Activated CD8-positive, alpha-beta T cell treated with anti-CD3 and anti-CD28 coated beads for 36 hours (primary cell): ENCODE measurements around the gene PPFIBP1. TPM values are rescaled to one million over a fixed set of nuclear protein-coding genes. Genes with fewer than 3 reads are reported as not detected.
A peak's percentile ranks its signal among the peaks of the same experiment; 100 is the strongest.

Source experiments
- ATAC-seq: fragments of 200-7000 bp; cut with Tn5 transposase; one replicate; pipeline ENCODE4 v1.10.0; 2021; ENCODE audit warnings: mild to moderate bottlenecking, moderate library complexity
- CTCF ChIA-PET: fragments of 350-600 bp; sonication (Branson Sonifier 250); formaldehyde crosslinking; loops from one replicate; lab custom pipeline; 2021; ENCODE audit warnings: antibody characterized with exemption; lab: Charles Lee
- POLR2A ChIA-PET: fragments of 350-600 bp; sonication (Branson Sonifier 250); formaldehyde crosslinking; loops from one replicate; lab custom pipeline; 2021; ENCODE audit warnings: antibody characterized with exemption; lab: Charles Lee
- DNase-seq: peaks from one replicate; pipeline ENCODE4 v3.0.0-alpha.2; 2020
- H3K27ac Mint-ChIP-seq: one replicate; pipeline ENCODE4 v1.8.0; 2021; ENCODE audit warnings: mild to moderate bottlenecking, mixed read lengths
- H3K27me3 Mint-ChIP-seq: one replicate; pipeline ENCODE4 v1.8.0; 2021; ENCODE audit warnings: mixed read lengths
- H3K36me3 Mint-ChIP-seq: one replicate; pipeline ENCODE4 v1.8.0; 2021; ENCODE audit warnings: low read depth, mixed read lengths
- H3K4me1 Mint-ChIP-seq: one replicate; pipeline ENCODE4 v1.8.0; 2021; ENCODE audit warnings: low read depth, mixed read lengths
- H3K4me3 Mint-ChIP-seq: one replicate; pipeline ENCODE4 v1.8.0; 2021; ENCODE audit warnings: mild to moderate bottlenecking, moderate library complexity, mixed read lengths
- H3K9me3 Mint-ChIP-seq: one replicate; pipeline ENCODE4 v1.8.0; 2021; ENCODE audit warnings: mixed read lengths
- CTCF ChIP-seq: fragments of 200-600 bp; IDR thresholded peaks from one replicate; pipeline ENCODE4 v1.8.0; 2022; ENCODE audit warnings: antibody characterized with exemption, mild to moderate bottlenecking
- intact Hi-C: fragments of 100-400 bp; cut with micrococcal nuclease; formaldehyde crosslinking; loops from one replicate; pipeline ENCODE4 v1.10.0; 2022
- total RNA-seq, 2 experiments: library from RNA; stranded (reverse); gene quantifications; one replicate each; pipeline ENCODE4 v1.2.3, GENCODE V29; 2021

PPFIBP1 gene
- total RNA-seq, 2 experiments from 2014 or later, result 6.6 to 8.8 TPM

DNA sequence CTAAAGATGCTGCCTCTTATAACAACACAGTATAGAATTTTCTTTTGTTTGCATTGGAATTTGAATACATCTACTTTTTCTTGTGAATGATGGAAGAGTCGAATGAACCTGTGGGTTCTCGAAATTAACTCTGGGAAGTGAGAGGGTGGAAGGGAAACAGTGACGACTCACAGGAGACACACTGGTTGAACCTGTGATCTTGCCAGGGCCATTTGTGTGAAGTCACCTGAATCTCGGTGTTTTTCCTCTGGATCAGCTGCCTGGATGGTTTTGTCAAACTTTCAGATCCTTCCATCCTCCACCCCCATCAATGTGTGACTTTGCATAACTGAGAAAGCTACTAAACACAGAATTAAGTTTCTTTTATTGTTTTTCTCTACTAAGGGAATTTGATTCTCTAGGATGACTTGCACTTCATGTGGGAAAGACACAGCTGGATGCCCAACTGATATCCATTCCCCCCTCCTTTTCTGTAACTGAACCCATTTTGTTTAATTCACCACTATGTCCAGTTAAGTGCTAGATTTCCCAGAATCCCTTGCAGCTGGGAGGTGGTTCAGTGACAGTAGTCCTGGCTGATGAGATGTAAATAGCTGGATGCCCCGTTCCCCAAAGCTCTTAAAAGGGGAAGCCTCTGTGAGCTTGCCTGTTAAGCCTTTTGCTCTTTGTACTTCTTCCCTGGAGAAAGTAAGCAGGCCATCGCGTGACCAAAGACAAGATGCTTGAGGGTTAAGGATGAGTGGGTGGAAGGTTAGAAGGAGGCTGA lies 6.3 kb downstream of the PPFIBP1 start:
- intact Hi-C loops, result loop anchor here (5.0 kb wide), 1 partner anchor 68 kb away; no protein-coding TSS in a partner anchor
- no peak for ATAC-seq
- H3K4me3 Mint-ChIP-seq, result no peak overlapping the region
- peaks cover 8% of the 10 kb centered on the region for H3K27me3 Mint-ChIP-seq
- no peak for DNase-seq
- POLR2A ChIA-PET, result interaction anchor here (0.6 kb wide), 1 partner anchor 35 kb away, joined by 3 read pairs; no protein-coding TSS in a partner anchor
- peaks cover 25% of the 10 kb centered on the region for H3K4me1 Mint-ChIP-seq
- no peaks in the 10 kb centered on the region for H3K36me3 Mint-ChIP-seq
- no peaks in the 10 kb centered on the region for H3K9me3 Mint-ChIP-seq
- CTCF ChIA-PET, result interaction anchor here (1.0 to 1.8 kb wide), 4 partner anchors 11 to 106 kb away, joined by 3 to 8 read pairs (median 4); no protein-coding TSS in a partner anchor
- H3K27ac Mint-ChIP-seq, result no peak overlapping the region
- no peak for TF ChIP-seq CTCF

DNA sequence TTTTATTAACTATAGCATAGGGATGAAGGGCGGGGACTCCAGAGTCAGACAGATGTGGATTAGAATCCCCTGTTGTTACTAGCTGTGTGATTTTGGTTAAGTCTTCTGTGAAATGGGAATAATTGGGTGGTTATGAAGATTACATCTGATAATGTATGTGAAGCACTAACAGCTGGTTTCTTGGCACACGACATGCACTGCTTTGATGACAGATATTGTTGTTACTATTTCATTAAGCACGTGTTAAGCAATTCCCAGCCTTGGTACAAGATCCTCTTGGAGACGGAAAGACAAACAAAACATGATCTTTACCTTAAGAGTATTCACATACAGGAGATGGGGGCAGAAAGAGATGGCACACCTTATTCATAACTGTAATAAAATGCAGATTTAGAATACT lies 7.9 kb downstream of the PPFIBP1 start:
- peaks cover 33% of the 10 kb centered on the region for H3K4me1 Mint-ChIP-seq
- no peak for DNase-seq
- no peak for TF ChIP-seq CTCF
- ChIA-PET CTCF (interaction anchor here (0.5 to 0.6 kb wide), 2 partner anchors 100 to 166 kb away, joined by 4 to 5 read pairs; no protein-coding TSS in a partner anchor), POLR2A (interaction anchor here (1.2 to 1.4 kb wide), 2 partner anchors 10 to 15 kb away, joined by 3 read pairs; no protein-coding TSS in a partner anchor)
- intact Hi-C loops, result loop anchor here (5.0 kb wide), 1 partner anchor 70 kb away; no protein-coding TSS in a partner anchor
- H3K27me3 Mint-ChIP-seq, result peaks cover 2% of the 10 kb centered on the region
- H3K36me3 Mint-ChIP-seq, result no peaks in the 10 kb centered on the region
- no peaks in the 10 kb centered on the region for H3K9me3 Mint-ChIP-seq
- no peak for ATAC-seq
- no peak overlapping the region for H3K4me3 Mint-ChIP-seq
- H3K27ac Mint-ChIP-seq, result no peak overlapping the region

DNA sequence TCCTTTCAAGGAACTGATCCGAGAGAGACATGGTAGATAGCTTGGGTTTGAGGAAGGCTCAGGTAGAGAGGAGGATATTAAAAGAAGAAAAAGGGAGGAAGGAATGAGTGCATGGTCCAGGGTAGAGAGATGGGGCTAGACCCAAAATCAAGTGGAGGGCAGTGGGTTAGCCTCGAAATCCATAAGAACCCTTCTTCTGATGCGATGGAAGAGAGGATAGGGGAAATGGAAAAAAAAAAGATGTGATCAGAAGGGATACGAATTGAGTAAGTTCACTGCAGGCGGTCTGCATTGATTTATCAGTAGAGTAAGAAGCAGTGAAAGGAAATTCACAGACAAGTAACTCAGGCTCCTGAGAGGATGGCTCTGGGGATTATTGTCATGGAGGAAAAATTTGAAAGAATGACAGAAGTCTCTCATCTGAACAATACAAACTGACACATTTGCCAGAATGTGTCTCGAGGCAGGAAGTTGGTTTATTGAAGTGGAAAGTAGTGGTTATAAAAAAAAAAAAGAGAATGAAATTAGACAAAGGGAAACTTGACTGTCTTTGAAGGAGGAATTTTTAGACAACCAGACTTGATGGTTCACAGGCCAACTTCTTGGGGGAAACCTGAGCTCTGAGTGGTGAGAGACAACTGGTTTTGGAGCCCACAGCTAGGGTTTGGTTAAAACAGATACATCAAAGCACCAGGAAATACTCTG lies 10.2 kb downstream of the PPFIBP1 start:
- H3K27ac Mint-ChIP-seq, result peak overlapping the region; percentile 51
- H3K27me3 Mint-ChIP-seq, result no peaks in the 10 kb centered on the region

GRCh38 chr12:27534765-27535161 lies 10.8 kb downstream of the PPFIBP1 start:
- Mint-ChIP-seq H3K27me3 (no peaks in the 10 kb centered on the region), H3K27ac (peak overlapping the region; percentile 51), H3K36me3 (no peaks in the 10 kb centered on the region), H3K4me1 (peaks cover 33% of the 10 kb centered on the region), H3K9me3 (no peaks in the 10 kb centered on the region), H3K4me3 (no peak overlapping the region)
- DNase-seq (peak; percentile 16), ATAC-seq (peak; percentile 76)
- intact Hi-C loops, result loop anchor here (2.0 to 5.0 kb wide), 2 partner anchors 14 to 72 kb away; no protein-coding TSS in a partner anchor
- CTCF ChIA-PET, result interaction anchor here (1.0 to 1.4 kb wide), 2 partner anchors 10 to 100 kb away, joined by 3 read pairs; partner anchors contain the start of gene PPFIBP1
- POLR2A ChIA-PET, result interaction anchor here (1.1 kb wide), 1 partner anchor 12 kb away, joined by 4 read pairs; no protein-coding TSS in a partner anchor
- no peak for TF ChIP-seq CTCF

More for the DNA sequence above, 10.2 kb downstream of the PPFIBP1 start:
- Mint-ChIP-seq H3K36me3 (no peaks in the 10 kb centered on the region), H3K9me3 (no peaks in the 10 kb centered on the region), H3K4me3 (peak overlapping the region; percentile 2), H3K4me1 (peaks cover 33% of the 10 kb centered on the region)
- CTCF ChIA-PET, result interaction anchor here (1.0 to 1.4 kb wide), 2 partner anchors 10 to 100 kb away, joined by 3 read pairs; partner anchors contain the start of gene PPFIBP1
- no peak for TF ChIP-seq CTCF
- ATAC-seq, result peak; percentile 77
- peak; percentile 70 for DNase-seq
- POLR2A ChIA-PET, result interaction anchor here (1.1 kb wide), 1 partner anchor 11 kb away, joined by 4 read pairs; no protein-coding TSS in a partner anchor
- intact Hi-C loops, result loop anchor here (2.0 to 5.0 kb wide), 2 partner anchors 15 to 72 kb away; no protein-coding TSS in a partner anchor
